Uterus (tissue), 2 donors: ENCODE data around the gene ITSN1.

Source experiments
- POLR2A ChIP-seq, 2 donors: fragments of 450-650 bp; IDR thresholded peaks; one replicate each; pipeline ENCODE4 v1.6.1; 2016; ENCODE audit warnings: antibody characterized with exemption in 2 of 2, mild to moderate bottlenecking in 1 of 2, moderate library complexity in 1 of 2
- TF ChIP-seq, protein P1 (sequence below), 4 experiments: fragments of 200-600 bp in 2 of 4; fragments of 450-650 bp in 2 of 4; sonication (generic) in 2 of 4; IDR thresholded peaks; one replicate each; pipeline ENCODE4 v1.5.1; 2016 to 2019; ENCODE audit warnings: antibody characterized with exemption in 4 of 4, mild to moderate bottlenecking in 2 of 4, moderate library complexity in 1 of 4

- TF ChIP-seq, protein P1, sequence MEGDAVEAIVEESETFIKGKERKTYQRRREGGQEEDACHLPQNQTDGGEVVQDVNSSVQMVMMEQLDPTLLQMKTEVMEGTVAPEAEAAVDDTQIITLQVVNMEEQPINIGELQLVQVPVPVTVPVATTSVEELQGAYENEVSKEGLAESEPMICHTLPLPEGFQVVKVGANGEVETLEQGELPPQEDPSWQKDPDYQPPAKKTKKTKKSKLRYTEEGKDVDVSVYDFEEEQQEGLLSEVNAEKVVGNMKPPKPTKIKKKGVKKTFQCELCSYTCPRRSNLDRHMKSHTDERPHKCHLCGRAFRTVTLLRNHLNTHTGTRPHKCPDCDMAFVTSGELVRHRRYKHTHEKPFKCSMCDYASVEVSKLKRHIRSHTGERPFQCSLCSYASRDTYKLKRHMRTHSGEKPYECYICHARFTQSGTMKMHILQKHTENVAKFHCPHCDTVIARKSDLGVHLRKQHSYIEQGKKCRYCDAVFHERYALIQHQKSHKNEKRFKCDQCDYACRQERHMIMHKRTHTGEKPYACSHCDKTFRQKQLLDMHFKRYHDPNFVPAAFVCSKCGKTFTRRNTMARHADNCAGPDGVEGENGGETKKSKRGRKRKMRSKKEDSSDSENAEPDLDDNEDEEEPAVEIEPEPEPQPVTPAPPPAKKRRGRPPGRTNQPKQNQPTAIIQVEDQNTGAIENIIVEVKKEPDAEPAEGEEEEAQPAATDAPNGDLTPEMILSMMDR (IDR thresholded peaks at IDR 0.05): no peak
- TF ChIP-seq POLR2A (IDR thresholded peaks at IDR 0.05): no peak
Observed at GRCh38 chr21:33943293-33943692, 301.0 kb downstream of the ITSN1 start.
